GM19025 (cell line): ENCODE data around the gene DOK3.
A peak's percentile ranks its signal among the peaks of the same experiment; 100 is the strongest.

ENCODE experiments used
- ATAC-seq: cut with Tn5 transposase; IDR thresholded peaks from one replicate; pipeline ENCODE4 v1.9.1; 2021; ENCODE audit warnings: mild to moderate bottlenecking, low read depth, moderate library complexity; ENCODE audit not compliant: unreplicated experiment

Gene DOK3, protein sequence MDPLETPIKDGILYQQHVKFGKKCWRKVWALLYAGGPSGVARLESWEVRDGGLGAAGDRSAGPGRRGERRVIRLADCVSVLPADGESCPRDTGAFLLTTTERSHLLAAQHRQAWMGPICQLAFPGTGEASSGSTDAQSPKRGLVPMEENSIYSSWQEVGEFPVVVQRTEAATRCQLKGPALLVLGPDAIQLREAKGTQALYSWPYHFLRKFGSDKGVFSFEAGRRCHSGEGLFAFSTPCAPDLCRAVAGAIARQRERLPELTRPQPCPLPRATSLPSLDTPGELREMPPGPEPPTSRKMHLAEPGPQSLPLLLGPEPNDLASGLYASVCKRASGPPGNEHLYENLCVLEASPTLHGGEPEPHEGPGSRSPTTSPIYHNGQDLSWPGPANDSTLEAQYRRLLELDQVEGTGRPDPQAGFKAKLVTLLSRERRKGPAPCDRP

DNA sequence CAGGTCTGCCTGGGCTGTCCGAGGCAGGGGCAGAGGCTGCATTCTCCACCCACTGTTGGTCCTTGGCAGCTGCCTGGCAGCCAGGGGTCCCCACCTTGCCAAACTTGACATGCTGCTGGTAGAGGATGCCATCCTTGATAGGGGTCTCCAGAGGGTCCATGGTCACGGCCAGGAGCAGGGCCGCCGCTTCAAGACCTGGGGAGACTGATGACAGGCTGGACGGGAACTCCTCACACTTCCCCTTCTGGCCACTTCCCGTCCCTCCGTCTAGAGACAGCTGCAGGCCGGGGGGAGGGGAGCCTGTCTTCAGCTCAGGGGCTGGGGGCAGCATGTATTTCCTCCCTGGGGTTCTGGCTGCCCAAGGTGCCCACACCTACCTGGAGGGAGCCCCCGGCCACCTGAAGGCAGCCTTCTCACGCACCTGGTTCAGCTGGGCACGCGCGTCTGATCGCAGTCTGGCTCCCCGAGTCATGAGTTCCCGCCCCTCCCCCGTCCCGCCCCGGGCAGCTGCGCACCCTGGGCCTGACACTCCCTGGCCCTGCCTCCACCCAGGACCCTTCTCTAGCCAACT is at the start of gene DOK3:
DOK3 (minus strand) TSS at position 446 of the 571 bp plus-strand sequence; CDS start at position 160, 286 bp downstream.
- peak; percentile 26 for ATAC-seq

DNA sequence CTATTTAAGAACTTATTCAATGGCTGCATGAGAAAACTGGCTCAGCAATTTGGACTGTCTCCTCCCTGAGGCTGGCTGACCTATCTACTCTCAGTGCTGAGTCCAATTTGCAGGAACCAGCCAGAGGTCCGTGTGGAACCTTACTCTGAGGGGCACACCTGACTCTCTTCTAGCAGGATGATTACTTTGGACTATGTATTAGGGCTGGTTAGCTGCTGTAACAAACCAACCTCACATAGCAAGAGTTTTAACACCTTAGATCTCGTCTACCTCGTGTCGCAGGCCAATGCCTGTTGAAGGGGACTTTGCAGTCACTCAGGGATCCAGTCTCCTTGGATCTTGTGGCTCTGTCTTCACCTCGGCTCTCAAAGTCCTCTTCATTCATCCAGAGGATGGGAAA is 48.2 kb upstream of the DOK3 start:
- ATAC-seq: no peak

DNA sequence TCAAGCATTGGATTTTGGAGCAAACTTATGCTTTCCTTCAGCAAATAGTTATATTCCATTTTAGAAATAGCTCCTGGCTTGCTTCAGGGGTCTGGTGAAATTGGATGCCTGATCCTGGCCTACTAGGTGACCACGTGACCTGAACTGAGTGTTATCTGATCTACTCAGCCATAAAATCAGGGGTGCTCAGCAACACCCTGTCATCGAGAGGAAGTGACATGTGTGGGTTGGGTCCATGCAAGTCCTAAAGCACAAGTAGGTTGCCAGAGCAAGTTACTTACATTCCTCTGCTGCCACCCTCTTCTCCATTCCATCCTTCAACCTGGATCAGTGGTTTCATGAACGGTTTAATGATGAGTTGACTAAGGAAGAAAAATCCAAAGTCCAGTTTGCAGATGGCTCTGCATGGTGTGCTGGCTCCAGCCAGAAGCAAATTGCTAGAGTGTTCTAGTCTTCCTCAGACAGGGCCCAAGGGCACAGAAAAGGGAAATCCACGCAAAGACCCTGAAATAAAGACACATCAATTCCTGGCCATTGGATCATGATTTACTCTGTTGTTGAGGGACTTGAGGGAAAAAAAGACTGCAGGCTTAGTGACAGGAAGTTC is 47.5 kb upstream of the DOK3 start:
- ATAC-seq: no peak

DNA sequence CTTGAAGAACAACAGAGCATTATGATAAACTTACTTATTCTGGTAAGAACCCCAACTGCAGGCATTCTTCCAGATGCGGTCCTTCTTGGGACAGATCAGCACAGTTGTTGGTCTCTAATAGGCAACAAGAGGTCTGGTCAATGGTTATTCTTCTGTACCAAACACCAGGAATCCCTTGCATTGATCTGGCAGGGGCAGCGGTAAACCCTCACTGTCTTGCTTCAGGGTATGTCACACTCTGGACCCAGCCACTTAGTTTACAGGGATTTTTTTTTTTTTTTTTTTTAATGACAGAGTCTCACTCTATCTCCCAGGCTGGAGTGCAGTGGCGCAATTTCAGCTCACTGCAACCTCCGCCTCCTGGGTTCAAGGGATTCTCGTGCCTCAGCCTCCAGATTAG is 46.0 kb upstream of the DOK3 start:
- no peak for ATAC-seq

DNA sequence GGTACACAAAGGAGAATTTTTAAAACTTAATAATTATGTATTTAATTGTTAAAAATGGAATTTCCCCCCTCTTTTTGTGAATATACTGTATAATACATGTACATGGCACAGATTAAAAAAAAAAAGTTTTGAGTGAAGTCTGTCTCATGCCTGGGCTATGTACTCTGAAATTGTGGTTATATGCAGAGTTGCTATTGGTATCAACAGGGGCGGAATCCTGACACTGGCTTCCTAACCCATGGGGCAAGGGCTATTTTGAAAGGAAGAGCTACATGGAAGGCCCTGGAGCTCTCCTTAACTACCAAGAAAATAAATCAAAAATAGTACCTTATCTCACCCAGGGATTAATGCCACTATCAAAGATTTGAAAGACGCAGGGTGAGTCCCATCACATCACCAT is 45.6 kb upstream of the DOK3 start:
- no peak for ATAC-seq

DNA sequence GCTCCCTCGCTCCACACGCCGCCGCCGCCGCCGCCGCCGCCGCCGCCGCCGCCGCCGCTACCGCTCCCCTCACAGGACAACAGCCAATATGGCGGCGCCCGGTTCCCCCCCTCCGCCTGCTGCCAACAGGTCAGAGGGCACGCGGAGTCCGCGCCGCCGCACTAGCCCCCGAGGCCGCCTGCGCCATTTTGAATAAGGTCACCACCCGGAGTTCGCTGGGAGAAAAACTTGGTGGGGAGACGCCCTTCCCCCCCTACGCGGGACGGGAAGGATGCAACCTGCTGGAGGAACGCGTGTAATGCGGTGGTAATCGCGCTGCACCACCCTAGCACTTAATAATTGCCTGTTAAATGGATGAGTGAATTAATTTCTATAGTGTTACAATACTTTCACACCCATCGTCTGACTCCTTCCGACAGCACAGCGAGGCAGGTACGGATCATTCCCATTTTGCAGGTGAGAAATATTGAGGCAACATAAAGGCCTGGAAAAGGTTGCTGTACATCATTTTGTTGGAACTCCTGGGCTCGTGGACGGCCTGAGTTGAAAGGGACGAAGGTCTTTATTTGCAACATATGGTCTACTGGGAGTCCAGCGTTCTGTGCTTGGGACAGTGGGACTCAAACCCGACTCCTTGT is 45.0 kb upstream of the DOK3 start, which contains the start of gene FAM193B:
FAM193B (minus strand) TSS at position 90 of the 638 bp plus-strand sequence. CDS start 105 bp downstream, outside the sequence.
- peak; percentile 90 for ATAC-seq

DNA sequence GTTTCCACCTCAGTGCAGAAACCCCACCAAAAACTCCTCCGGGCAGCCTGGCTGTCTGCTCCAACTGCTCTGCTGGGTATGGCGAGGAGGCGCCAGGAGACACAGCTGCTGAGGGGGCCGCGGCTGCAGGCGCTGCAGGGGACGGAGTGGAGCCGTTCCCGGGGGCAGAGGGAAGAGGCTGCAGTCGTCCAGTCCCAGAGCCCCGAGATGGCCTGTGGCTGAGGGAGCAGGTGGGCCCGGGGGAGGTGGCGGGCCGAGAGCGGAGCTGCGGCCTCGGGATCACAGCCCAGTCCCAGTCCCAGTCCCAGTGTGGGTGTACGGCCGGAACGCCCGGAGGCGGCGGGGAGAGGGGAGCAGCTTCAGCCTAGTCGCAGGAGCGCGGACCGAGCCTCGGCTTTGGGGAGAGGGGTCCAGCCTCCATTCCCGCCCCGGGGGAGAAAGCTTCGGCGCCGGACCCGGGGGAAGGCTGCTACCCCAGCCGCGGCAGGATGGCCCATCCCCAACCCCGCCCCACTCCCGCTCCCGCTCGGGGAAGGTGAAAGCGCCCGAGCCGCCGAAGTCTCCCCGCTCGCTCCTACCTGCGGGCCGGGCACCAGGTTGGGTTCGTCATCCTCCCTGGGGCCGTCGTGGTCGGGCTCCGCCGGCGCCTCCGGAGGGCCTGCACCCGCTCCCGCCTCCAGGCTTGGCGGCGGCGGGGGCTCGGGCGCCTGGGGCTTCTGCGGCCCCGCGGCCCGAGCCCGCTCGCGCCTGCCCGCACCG is 44.2 kb upstream of the DOK3 start:
- ATAC-seq: peak; percentile 28

DNA sequence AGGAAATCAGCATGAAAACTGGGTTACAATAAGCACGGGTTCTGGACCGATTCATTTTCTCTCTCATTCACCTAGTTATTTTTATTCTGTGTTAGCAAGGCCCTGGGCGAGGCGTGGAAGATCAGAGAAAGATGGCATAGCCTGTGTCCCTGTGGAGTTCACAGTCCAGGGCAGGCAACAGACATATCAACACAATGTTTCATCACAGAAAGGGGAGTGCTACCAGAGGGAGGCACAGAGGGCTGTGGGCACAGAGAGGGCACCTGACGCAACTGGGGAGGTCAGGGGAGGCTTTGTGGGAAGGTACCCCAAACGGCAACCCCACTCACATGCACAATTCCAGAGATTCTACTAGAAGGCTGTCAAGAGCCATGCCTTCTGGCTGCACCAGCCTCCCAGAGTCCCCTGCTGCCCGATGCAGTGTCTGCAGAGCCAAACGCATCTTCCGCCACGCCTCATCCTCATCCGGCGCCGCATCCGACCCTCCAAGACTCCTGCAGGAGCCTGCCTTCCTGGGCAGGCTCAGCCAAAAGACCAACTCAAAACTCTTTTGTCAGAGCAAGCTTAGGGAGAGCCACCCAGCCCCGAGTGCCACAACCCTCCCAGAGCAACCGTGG is 43.3 kb upstream of the DOK3 start:
- ATAC-seq: no peak

DNA sequence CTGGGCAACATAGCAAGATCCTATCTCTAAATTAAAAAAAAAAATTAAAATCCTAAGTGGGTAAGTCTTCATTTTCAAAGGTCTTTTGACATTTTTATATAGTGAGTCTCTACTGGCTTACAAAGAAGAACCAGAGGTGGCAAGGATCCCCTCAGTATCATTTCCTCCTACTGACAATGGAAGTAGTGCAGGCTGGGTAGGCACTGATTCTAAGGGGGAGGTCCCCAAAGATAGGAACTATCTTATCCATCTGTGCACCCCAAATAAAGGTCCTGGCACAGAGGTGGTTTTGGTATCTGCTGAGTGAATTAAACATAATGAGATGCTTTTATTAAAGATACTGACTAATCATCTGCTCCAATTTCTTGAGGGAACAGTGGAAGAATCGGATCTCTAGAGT is 40.5 kb upstream of the DOK3 start:
- ATAC-seq: no peak

DNA sequence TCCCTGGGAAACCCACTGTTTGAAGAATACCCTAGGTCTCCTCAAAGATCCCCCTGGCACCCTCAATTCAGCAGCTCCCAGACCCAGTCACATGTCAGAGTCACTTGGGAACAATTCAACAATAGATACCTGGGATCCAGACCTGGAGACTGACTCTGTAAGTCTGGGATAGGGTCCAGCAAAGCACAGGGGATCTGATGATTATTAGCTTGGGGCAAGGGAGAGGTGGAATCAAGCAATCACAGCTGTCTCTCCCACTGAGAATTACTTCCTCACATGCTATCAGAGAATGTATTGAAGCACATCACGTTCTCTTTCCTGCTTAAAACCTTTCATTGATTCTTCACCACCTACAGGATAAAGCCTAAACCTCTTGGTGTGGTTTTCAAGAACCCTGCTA is 38.9 kb upstream of the DOK3 start:
- no peak for ATAC-seq

DNA sequence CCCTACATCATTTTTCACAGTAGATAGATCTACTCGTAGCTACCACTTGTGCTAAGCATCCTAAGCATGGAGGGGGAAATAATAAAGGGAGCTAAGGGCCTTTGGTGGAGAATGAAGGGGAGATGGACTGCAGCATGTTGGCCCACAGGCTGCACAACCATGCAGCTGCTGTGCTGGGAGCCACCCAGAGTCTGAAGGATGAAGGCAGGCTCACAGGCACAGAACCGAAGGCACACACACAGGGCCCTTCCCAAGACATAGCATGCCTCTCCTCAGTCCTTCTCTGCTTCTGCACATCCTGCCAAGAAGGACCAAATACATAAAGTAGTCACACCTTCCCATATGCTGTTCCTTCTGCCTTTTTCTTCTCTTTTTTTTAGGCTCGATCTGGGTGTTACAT is 38.1 kb upstream of the DOK3 start:
- no peak for ATAC-seq

DNA sequence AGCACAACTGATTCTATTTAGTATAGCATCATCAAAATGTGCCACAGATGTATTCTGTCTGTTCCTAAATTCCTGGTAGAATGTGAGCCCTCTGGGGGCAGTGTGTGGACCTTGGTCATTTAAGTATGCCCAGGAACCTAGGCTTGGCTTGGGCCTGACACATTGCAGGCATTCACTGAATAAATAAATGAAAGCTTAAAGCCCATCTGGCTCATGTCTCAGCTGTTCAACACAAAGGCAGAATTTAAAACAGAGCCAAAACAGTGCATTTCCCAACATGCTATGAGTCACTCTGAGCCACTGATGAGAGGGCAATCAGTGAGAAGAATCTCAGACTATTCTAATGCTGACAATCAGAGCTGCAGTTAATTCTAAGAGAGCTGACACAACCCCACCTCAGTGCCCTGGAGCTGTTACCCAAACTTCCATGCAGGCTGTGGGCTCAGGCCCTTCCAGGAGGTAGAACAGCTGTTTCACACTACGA is 36.7 kb upstream of the DOK3 start:
- no peak for ATAC-seq

DNA sequence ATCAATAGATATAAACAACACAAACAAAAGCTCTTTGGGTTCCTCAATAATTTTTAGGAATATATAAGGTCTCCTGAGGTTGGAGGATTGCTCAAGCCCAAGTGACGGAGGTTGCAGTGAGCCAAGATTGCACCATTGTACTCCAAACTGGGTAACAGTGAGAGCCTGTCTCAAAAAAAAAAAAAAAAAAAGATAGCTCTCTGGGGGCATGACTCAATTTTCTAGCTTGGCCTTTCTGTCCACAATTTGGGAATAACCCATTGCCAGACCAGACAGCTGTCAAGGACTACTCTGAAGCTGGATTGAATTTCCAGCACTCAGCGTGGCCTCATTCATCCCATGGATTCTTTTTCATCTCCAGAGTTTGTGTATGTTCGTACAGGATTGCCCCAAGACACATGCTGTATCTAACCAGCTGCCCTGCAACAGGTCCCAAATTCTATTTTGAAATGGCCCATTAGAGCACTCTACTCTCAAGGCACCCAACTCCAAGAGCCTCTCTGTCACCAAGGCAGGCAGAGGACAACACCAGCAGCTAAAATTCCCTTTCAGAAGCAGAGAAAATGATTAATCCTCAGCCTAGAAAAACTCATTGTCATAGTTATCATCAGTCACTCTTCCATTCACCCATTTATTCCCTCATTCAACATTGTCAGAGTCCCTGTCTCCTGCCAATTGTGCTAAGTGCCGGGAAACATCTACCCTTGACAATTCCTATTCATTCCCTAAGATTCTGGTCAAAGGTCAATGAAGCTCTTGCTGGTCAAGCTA is 36.0 kb upstream of the DOK3 start:
- ATAC-seq: no peak

DNA sequence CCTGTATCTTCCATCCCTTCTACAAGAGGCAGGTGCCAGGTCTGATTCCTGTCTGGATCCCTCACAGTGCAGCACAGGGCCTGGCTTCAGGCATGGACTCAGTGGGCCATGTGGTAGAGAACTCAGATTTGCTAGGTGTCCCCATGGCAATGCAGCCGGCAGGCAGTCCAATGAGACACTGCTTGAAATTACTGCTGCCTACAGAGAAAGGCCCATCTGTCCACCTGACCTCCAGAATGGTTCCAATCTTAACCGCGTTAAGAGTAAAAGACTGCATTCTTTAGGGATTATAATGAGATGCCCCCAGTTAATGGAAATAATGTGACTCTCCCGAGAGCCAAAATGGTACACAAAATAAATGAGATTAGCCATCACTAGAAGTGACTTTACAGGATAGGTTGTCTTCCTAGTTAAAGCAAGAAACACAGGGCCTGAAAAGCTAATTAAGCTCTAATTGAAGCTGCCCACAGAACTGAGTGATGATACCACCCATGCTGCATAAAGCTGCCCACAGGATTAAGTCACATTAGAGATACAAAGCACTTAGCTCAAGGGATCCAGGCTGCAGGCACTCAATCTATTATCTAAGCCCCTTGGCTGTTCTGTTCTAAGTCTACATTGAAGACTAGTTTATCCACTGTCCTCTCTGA is 33.3 kb upstream of the DOK3 start:
- ATAC-seq: no peak

DNA sequence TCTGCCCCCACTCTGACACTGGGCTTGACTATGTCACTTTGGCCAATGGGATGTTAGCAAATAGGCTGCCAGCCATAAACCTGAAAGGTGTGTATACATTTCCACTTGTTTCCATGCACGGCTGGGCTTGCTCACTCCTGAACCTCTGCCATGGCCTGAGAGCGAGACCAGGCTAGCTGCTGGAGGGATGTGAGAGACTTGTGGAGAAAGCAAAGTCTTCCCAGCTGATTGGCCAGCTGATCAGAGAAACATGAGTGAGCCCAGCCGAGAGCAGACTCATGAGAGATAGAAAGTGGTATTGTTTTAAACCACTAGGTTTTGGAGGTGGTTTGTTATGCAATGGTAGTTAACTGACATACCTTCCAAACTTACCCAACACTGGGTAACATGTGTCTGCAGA is 30.8 kb upstream of the DOK3 start:
- no peak for ATAC-seq

DNA sequence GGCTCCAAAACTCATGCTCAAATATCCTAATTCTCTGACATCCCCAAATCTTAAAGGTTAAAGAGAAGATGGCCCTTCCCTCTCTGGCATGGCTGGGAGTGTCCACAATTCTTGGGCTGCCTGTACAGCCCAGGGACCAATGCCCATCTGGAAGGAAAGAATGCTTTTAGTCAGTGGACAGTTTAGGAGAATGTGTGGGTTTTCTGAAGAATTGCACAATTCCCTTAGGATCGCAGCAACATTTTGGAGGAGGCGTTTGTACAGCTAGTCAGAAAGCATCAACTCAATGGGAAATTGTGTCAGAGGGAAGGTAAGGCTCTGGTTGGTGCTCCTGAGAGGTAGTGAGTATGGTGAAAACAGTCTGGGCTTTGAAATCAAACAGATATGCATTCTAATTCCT is 29.8 kb upstream of the DOK3 start:
- no peak for ATAC-seq

DNA sequence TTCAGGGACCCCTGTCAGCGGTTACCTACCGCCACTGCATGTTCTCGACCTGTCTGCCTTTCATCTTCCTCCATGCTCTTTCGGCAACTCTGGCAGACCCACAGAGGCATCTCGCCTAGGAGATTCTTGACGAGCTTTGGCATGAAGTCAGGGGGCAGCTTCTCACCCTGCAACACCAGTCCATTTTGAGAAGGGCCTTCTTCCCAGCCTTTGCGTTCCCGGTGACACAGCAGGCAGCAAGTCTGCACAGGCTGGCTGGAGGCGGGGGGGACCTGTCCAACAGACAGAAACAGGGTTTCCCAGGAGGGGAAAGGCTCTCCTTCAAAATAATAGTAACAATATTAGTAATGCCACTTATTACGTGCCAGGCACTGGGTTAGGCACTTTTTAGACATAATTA is 29.2 kb upstream of the DOK3 start:
- ATAC-seq: no peak
